PFSK-1 (cell line): Measurements from ENCODE around the gene SPP2.

Experiments used
- FOXP2 ChIP-seq: optimal IDR thresholded peaks from 2 replicates; pipeline ENCODE3; 2011; ENCODE audit warnings: borderline replicate concordance, control low read depth, inconsistent platforms; ENCODE audit not compliant: insufficient read depth; ENCODE audit errors: extremely low read length, extremely low read depth
- POLR2AphosphoS5 ChIP-seq: IDR thresholded peaks from 2 replicates; pipeline ENCODE4 v1.6.1; 2012; ENCODE audit warnings: low read depth, mild to moderate bottlenecking, control low read depth, low read length, moderate library complexity
- SIN3A ChIP-seq: IDR thresholded peaks from 2 replicates; pipeline ENCODE4 v1.6.1; 2012; ENCODE audit warnings: mild to moderate bottlenecking, low read length, moderate library complexity, borderline replicate concordance; ENCODE audit not compliant: insufficient read depth
- TAF1 ChIP-seq: IDR thresholded peaks from 2 replicates; pipeline ENCODE4 v1.6.1; 2012; ENCODE audit warnings: low read length, control low read depth, borderline replicate concordance; ENCODE audit not compliant: insufficient read depth
- TF ChIP-seq, protein P1 (sequence below), 2 experiments: IDR thresholded peaks; 2 replicates each; pipeline versions ENCODE4 v1.6.1 to v1.8.0; 2011 to 2012; ENCODE audit warnings: low read depth in 2 of 2, low read length in 2 of 2, control low read depth in 1 of 2, inconsistent platforms in 1 of 2, mild to moderate bottlenecking in 1 of 2, moderate library complexity in 1 of 2; ENCODE audit not compliant: insufficient read depth in 1 of 2

DNA sequence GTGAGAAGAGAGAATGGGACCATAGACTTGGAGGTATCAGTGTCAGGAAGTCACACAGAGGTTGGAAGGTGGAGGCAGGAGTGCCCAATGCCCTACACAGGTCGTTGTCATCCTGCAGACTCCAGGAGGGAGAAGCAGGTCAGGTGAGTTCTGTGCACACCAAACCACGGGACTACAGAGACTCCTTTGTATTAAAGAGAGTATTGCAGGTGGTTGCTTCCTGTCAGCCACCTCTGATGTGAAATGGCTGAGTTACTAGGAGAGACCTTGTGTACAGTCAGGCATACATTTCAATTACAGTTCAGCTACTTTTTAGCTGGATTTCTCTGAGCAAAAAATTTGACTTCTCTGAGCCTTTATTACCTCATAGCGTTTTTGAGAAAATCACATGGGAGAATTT lies 51.6 kb downstream of the SPP2 start:
- TF ChIP-seq SIN3A, result no peak
- TF ChIP-seq, protein P1, sequence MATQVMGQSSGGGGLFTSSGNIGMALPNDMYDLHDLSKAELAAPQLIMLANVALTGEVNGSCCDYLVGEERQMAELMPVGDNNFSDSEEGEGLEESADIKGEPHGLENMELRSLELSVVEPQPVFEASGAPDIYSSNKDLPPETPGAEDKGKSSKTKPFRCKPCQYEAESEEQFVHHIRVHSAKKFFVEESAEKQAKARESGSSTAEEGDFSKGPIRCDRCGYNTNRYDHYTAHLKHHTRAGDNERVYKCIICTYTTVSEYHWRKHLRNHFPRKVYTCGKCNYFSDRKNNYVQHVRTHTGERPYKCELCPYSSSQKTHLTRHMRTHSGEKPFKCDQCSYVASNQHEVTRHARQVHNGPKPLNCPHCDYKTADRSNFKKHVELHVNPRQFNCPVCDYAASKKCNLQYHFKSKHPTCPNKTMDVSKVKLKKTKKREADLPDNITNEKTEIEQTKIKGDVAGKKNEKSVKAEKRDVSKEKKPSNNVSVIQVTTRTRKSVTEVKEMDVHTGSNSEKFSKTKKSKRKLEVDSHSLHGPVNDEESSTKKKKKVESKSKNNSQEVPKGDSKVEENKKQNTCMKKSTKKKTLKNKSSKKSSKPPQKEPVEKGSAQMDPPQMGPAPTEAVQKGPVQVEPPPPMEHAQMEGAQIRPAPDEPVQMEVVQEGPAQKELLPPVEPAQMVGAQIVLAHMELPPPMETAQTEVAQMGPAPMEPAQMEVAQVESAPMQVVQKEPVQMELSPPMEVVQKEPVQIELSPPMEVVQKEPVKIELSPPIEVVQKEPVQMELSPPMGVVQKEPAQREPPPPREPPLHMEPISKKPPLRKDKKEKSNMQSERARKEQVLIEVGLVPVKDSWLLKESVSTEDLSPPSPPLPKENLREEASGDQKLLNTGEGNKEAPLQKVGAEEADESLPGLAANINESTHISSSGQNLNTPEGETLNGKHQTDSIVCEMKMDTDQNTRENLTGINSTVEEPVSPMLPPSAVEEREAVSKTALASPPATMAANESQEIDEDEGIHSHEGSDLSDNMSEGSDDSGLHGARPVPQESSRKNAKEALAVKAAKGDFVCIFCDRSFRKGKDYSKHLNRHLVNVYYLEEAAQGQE (IDR thresholded peaks at IDR 0.05; ENCODE audit: insufficient read depth in 1 of 2, low read depth in 2 of 2, low read length in 2 of 2), result no peak
- no peak for TF ChIP-seq POLR2AphosphoS5
- TF ChIP-seq TAF1, result no peak
- TF ChIP-seq FOXP2, result no peak
